SH-SY5Y (cell line): ENCODE measurements around the gene S100A4.

Experiments
- GATA2 ChIP-seq: IDR thresholded peaks from 2 replicates; pipeline ENCODE4 v1.6.1; 2011; ENCODE audit warnings: mild to moderate bottlenecking, low read depth, low read length
- GATA3 ChIP-seq: IDR thresholded peaks from 2 replicates; pipeline ENCODE4 v1.6.1; 2011; ENCODE audit warnings: low read depth, mild to moderate bottlenecking, low read length, moderate library complexity

DNA sequence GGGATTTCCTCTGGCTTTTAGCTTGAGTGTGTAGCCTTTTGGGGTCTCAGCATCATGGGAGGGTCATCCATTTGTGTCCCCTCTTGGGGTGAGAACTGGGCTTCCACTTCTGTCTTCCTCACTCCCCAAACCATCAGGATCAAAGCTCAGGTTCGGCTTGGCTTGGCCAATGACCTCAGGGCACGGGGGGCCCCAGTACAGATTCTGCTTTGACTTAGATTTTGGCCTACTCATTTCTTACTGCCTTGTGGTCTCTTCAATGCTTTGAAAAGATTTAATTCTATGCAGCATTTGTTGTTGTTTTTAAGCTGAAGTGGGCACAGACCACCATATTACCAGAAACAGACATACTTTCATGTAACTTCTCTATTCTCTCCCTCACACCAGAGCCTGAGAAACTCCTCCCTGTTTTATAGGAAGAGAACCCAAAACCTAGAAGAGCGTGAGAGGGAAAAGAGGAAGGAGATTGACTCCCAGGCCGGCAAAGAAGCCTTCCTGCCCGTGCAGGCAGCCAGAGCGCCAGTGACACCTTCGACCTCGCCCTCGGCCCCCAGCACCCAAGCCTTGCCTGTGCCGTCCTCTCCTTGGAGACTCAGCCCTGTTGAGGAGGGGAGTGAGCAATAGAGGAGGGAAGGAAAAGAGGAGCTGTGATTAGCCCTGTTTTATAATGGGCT, 5.4 kb upstream of the S100A4 start:
- TF ChIP-seq GATA2 (no peak), GATA3 (no peak)
